UCSD-AML1 (cell line): ENCODE measurements around the gene STK38.

Experiments
- DNase-seq: peaks from one replicate; lab custom pipeline; 2025; ENCODE audit not compliant: unreplicated experiment; lab: John Stamatoyannopoulos, UW

STK38 gene

DNA sequence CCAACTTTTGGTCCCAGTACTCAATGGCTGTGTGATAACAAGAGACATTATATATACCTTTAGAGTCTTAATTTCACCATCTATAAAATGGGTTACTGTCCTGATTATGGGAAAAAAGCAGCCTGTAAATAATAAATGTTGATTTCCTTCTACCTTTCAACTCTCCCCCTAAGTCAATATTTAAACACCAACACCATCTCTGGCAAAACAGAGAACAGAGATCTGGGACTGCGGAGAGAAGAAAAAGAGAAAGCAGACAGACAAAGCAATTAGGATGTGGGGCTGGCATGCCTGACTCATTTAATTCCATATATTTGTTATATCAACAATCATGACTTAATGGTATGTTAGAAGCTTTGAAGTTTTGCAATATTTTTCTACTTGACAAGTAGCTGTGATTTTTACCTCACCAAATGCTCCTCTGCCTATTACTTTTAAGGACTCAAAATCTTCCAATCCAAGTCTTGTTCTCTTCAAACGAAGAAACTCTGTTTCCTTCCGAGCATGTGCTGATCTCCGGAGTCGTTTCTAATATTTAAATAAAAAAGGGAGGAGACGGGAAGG lies 23.3 kb downstream of the STK38 start:
- DNase-seq: no peak

DNA sequence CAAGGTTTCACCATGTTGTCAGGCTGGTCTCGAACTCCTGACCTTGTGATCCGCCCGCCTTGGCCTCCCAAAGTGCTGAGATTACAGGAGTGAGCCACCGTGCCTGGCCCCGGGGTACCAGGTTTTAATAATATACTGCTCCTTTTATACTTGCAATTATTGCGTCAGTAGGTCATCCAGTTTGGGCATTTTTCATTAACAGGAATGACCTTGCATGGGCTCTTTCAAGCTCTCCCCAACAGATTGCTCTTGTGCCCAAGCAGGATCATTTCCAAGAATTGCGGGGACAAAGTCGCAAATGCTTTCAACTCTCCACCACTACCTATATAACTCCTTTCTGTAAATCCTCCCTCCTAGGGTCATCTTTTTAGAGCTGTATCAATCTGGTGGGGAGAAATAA lies 23.8 kb downstream of the STK38 start:
- DNase-seq: no peak

DNA sequence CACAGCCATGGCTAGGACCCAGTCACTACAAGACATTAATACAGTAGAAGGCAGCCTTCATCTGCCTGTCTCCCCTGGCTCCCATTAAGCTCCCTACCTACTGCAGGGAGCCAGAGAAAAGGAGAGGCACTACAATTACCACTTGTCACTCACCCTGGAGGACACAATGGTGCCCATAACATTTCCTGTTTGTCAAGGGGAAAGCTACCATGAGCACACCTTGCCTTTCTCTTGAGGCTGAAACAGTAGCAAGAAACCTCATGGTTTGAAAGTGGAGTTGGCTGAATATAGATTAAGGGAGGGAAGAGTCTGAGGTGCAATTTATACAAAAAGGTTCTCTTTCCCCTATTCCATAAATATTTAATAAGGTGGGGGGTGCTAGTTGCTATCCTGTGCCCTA lies 27.9 kb downstream of the STK38 start:
- no peak for DNase-seq

DNA sequence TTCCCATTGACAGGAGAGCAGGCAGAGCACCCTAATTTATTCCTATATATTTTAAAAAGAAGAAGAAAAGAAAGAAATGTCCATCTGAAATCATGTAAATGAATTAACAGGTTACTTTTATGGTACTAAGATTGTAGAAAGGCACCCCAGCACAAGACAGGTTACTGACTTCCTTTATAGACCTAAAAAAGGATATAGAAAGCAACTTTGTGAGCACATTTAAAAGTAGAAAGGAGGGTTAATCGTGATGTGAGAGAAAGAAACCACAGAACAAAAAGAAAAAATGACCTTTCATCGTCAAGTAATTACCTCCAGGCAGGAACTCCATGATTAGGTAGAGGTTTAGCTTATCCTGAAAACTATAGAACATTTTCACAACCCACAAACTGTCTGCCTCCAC lies 29.9 kb downstream of the STK38 start:
- no peak for DNase-seq

DNA sequence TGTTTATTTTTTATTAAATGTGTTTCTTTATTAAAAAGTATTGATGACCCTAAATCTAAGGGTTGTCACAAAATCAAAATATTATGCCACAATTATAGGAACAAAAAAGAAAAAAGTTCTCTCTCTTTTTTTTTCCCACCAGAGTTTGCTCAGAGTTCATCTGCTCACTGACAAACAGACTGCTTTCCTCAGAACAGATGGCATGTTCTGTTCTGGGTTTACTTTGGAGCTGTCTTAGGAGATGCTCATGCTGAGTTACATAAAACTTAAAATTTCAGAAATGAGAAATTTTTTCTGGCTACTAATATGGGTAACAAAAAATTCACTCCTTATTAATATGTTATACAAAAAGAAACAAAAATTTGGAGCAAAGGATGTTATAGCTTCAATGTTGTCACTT lies 30.3 kb downstream of the STK38 start:
- DNase-seq: no peak

DNA sequence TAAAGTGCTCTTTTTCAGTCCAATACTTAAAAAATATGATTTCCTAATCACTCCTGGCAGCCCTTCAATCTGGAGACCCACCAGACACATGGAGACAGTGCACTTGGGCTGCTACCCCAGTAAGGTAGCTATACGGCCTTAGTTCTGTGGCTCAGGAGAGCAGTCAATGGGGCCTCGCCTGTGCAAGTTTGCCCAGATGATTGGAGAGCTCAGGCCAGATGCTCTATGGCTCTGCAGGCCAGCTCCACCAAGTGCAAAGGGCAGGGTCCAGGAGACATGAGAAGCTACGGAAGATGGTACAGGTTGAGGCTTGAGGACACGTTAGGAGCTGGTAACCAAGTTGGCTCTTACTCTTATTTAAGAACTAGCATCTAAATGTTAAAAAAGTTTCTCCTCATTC lies 30.7 kb downstream of the STK38 start:
- DNase-seq: no peak

DNA sequence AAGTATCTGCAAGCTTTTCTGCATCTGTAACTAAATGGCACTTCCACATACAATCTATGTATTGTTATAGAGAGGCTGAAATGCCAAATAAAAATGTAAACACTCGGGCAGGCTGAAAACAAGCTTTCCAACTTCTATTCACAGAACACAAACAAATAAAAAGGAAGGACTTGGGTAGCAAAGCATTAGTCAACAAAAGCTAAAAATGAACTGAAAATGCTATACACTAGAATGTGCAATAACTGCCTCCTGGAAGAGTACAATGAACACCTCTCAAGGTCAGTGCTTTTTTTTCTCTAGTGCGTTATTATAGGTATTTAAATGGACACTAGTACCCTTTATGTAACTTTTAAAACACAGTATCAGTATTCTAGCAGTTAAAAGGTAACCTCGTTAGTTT lies 31.4 kb downstream of the STK38 start:
- no peak for DNase-seq

DNA sequence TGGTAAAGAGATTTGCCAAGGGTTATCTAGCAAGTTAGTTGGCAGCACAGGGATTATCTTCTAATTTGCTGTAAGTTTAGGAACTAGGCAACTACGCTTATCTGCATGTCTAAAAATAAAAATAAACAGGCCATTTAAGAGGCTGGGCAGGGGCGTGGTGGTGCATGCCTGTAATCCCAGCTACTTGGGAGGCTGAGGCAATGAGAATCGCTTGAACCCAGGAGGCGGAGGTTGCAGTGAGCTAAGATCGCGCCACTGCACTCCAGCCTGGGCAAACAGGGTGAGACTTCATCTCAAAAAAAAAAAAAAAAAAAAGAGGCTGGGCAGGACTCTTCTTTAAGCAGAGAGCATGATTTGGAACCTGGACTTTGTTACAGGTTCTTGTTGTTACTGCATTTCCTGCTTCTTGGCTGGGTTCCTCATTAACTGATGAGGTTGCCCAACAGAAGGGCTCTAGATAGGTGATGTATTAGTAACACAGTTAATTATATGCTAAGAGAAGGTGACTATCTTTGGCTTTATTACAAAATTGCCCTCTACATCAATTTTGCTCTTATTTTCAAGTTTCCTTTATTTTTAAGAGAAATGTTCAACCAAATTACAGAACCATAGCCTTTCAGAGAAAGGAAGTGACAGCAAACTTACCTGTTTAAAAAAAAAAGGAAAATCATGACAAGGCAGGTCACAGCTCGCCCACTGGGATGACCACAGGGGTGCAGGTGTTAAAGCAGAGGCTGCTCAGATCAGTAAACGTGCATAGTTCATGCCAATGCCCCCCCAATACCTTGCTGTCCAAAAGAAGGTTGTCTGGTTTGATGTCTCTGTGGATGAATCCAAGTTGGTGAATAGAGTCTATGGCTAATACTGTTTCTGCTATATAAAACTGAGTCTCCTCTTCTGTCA lies 32.5 kb downstream of the STK38 start:
- no peak for DNase-seq

DNA sequence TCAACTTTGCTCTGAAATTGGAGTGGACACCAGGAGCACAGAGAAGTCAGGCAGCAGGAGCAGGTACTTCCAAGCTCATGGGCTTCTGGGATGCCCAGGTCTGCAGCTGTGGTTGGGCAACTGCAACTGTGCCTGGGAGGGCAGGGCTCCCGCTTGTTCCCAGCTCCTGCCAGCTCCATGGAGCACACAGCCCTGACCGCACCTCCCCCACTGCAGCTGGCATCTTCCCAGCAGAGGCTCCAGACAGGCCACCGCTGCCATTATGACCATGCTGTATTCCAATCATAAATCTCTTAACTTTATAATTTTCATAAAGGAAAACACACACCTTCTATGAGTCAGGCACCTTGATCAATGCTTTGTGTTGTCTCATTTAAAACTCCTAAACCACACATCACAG lies 36.9 kb downstream of the STK38 start:
- DNase-seq: no peak

DNA sequence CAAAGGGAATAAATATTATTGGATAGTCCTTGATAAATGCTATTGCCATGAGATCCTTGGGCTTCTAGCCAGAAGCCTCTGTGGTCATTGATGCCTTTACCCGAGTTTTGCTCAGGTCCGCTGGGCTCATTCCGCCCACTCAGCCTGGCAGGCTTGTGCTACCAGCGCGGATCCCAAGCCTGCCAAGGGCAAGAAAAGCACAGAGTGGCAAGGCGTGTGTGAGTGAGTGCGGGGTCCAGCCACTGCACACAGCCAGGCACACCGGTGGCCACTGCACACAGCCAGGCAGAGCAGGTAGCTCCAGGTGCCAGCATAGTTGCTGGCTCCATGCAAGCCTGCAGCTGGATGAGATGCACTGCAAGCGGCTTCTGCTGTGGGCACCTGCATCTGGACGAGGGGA lies 38.7 kb downstream of the STK38 start:
- no peak for DNase-seq

DNA sequence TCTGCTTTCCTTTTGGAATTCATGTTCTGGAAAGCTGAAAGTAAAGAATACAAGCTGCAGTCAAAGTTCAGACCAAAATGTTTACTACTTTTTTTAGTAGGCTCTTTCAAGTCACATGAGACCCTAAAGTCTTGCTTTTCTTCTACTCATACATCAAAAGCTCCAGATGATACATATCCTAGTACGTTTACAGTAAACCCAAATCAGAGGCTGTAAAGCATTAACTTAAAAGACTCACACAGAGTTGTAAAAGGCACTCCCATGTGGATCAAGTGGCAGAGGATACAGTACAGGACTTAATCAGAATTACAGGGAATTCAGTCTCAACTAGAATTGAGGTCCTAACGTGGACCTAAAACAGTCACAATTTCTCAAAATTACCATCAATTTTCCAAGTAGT lies 40.7 kb downstream of the STK38 start:
- DNase-seq: no peak

DNA sequence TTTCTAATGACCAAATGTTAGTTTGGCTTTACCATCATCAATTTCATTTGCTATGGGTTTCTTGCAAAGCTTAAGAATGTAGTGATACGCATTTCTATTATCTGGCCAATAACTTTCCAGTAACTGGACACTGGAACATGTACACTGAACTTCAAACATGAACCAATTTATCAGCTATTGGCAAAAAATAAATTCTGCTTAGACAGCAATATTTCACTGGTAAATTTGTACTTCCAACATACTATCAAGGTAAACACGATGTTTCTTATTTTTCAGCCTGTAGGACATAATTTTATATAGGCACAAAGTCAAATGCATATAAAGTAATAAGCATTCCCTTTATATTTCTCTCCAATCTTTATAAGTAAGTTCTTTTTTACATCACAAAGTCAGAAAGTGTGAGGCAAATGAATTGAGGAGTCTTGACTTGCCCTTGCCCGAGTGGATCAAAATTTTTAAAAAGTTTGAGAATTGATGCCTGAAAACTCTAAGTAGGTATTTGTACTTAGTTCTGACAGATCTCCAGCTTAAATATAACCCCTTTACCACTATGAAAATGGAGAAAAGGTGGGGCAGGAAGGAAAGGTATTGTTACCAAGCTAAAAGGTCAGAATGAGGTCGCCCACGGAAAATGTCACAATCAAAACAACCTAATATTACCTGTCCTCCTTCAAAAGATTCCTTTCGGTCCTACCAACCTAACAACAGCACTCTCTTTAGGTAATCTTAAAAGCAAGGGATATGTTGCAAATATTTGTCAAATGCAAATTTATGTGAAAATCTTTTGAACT lies 41.3 kb downstream of the STK38 start:
- no peak for DNase-seq

DNA sequence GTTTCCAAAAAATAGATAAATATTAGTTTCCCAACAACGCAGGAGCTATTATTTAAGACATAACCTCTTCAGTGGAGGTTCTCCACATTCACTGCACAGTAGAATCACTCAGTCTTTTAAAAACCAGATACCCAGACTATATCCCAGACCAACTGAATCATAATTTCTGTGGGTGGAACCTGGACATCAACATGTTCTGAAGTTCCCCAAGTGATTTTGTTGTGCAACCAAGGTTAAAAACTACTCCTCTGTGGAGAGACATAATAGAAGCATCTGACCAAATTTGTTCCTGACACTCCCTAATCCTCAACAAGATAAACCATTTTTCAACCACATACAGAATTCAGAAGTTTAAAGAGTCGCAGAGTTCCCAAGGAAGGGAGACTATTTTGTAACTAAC lies 42.3 kb downstream of the STK38 start:
- no peak for DNase-seq

DNA sequence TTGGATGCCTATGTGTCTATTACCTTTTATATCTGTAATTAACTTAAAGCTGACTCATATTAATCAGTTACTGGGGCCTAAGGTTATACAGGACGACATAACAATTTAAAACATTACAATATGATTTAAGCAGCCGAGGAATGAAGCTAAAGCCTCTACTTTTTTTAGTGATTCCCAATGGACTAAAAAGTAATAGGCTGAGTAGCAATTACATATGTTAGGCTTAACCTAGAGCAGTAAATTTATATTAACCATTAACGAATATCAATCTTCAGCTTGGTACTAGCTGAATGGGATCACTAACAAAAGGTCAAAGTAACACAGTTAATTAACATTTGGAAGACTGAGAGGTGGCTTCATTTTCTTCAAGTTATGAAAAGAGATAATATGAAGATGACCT lies 43.1 kb downstream of the STK38 start:
- no peak for DNase-seq

DNA sequence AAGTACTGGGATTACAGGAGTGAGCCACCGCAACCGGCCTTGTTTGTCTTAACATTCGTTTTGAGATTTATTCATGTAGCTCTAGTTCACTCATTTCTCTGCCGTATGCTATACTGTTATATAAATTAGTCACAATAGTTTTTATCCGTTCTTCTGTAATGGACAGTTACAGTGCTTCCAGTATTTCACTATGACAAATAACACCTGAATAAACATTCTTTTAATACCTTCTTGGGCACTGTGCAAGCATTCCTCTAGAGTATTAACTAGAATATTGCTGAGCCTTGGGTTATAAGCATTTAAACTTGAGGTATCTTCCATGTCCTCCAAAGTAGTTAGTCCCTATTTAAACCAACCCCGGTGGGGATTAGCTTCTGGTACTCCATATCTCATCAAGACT lies 45.6 kb downstream of the STK38 start:
- no peak for DNase-seq

DNA sequence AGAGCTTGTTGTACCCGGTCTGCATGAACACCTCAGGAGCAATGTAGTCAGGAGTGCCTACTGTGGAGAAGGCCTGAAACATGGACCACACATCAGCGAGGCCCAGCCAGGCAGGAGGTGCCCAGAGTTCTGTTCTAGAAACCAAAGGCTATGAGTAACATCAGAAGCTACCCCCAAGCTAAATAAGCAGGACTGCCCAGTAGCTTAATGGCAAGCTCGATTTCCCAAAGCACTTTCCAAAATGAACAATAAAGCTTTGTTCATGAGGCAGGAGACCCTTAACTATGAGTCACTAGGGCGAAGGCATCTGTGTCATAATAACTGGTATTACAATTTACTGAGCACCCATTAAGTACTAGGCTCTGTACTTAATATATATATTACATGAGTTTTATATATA lies 47.4 kb downstream of the STK38 start:
- no peak for DNase-seq

DNA sequence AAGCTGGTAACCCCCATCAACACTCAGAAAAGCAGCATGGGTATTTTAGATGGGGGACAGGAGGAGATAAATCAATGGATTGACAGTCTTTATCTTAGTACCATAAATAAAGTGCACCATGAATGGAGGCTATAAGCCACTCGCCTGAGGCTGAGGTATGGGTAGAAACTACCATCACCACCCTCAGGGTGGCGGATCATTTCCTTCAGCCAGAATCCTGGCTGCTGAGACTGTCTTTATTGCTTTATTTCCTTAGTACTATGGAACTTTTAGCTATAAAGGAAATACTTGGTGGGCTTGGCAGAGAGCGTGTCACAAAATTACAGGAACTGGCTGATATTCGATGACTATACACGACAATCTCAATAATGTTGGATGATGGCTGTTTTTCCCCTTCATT lies 52.2 kb downstream of the STK38 start:
- no peak for DNase-seq

DNA sequence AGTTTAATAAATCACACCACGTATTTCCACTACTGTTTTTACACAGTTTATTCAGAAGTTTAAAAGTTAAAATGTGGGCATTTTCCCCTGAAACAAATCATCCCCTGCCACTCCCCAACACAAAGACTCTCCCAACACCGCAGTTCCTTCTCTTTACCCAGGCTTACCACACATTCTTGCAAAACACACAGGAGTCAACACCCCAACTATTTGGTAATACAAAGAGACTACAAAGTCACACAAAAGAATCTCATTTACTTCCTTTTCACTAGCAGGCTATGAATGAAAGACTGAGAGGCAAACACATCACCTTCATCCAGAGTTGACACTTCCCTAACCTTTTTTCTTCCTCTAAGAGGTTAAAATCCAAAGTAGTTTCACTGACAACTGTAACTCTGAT lies 53.4 kb downstream of the STK38 start:
- no peak for DNase-seq

DNA sequence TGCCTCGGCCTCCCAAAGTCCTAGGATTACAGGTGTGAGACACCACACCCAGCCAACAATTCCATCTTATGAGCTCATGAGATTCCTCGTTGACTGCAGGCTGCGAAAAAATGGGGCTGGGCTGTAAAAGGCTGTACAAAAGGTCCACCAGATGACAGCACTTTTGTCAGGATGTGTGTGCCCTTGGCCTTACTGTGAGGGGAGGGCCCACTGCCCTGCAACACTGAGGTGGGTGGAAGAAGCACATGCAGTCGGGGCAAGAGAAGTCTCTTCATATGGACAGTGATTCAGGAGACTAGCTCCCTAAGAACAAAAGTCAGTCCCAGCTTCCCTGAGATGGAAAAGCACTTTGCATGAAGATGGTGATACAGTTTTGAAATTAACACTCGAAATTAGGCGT lies 54.0 kb downstream of the STK38 start:
- DNase-seq: no peak

DNA sequence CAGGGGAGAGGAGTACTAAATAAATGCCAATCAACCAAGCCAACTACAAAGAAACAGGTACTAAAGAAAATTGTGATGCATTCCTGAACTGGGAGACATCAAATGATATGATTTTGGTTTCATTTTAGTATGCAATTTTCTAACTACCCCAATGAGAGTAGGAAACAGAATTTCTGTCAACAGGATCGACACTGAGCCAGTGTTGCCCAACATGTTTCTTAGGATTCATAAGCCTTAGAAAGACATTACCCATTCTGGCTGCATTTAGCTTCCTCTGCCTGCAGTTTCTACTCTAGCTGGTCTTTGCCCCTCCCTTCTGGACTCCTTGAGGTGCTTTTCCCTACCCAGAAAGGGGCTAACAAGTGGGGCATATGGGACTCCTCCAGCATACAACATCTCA lies 54.7 kb downstream of the STK38 start:
- no peak for DNase-seq

DNA sequence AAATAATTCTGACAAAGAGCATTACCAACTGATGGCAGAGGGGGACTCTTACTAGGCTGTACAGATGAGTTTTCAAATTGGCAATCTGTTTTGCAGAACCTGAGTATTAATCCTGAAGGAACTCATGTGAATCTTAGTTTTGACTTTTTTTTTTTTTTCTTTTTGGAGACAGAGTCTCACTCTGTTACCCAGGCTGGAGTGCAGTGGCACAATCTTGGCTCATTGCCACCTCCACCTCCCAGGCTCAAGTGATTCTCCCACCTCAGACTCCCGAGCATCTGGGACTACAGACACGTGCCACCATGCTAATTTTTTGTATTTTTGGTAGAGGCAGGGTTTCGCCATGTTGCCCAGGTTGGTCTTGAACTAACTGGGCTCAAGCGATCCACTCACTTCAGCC lies 55.2 kb downstream of the STK38 start:
- DNase-seq: no peak

DNA sequence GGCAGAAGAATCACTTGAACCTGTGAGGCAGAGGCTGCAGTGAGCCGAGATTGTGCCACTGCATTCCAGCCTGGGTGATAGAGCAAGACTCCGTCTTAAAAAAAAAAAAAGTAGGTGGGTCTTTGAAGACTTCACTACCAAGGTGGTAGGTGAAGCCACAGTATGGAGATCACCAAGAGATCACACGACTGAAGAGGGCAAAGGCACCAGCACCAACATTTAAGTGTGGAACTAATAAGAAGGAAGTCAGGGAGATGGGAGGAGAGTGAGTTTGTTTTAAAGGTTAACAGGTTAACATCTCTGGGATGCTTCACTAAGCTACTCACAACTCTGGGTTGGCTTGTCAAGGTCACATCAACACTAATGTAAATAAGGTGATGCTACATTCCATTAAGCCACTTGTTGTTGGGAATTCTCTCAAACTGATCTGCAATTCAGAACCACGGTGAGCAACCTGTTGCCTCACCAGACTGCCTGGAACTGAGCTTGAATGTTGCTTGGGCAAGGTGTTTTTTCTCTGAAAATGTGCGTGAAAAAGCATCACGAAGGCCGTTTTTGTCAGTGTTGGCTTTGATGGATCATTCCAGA lies 55.8 kb downstream of the STK38 start:
- no peak for DNase-seq
